Endothelial cell of umbilical vein (primary cell): ENCODE results near the gene CALCOCO1.

ENCODE experiments used
- CTCF ChIP-seq, 2 donors: IDR thresholded peaks; 1 replicate in 1 of 2; 2 replicates in 1 of 2; pipeline ENCODE4 v1.5.1; 2011; ENCODE audit warnings: low read length in 2 of 2, mild to moderate bottlenecking in 2 of 2, moderate library complexity in 2 of 2, control low read depth in 1 of 2, inconsistent platforms in 1 of 2, low read depth in 1 of 2; ENCODE audit not compliant: insufficient read depth in 1 of 2; ENCODE audit errors: extremely low read depth in 1 of 2
- EZH2 ChIP-seq: IDR thresholded peaks from 2 replicates; pipeline ENCODE4 v1.6.1; 2012; ENCODE audit warnings: borderline replicate concordance, low read depth, mild to moderate bottlenecking, moderate library complexity, low read length, inconsistent platforms; ENCODE audit not compliant: severe bottlenecking
- POLR2A ChIP-seq: IDR thresholded peaks from 2 replicates; pipeline ENCODE4 v1.6.1; 2012; ENCODE audit warnings: low read depth, mild to moderate bottlenecking, control low read depth, low read length

- no peak for TF ChIP-seq CTCF (IDR thresholded peaks at IDR 0.05; ENCODE audit: extremely low read depth in 1 of 2, insufficient read depth in 1 of 2, low read depth in 1 of 2, low read length in 2 of 2)
- TF ChIP-seq EZH2 = no peak
- TF ChIP-seq POLR2A = no peak
Measured at GRCh38 chr12:53659011-53659551, 68.2 kb downstream of the CALCOCO1 start.
